ENCODE data around the gene PTPN7.
"Not testable (repeated sequence)": the region's sequence is repeated elsewhere in the genome, so short reads cannot be mapped to it uniquely, and the experiment has no call there.

The PTPN7 gene

GRCh38 chr1:202181586-202181985 is 21.2 kb upstream of the PTPN7 start:
- no peak for DNase-seq (ENCODE audit: low read depth)
- TF ChIP-seq MAX (IDR thresholded peaks at IDR 0.05; ENCODE audit: low read depth, low read length) (no peak), MYC (IDR thresholded peaks at IDR 0.05; ENCODE audit: low read depth, low read length) (no peak), POLR2A (IDR thresholded peaks at IDR 0.05; ENCODE audit: extremely low read depth, insufficient read length) (no peak), CTCF (IDR thresholded peaks at IDR 0.05; ENCODE audit: low read depth, low read length) (no peak)
- H3K4me3 ChIP-seq (ENCODE audit: low read depth, low read length): no peak overlapping the region

- H3K4me3 ChIP-seq (ENCODE audit: low read depth, low read length); DNase-seq (ENCODE audit: low read depth): not testable (repeated sequence)
Observed at GRCh38 chr1:202180751-202181139, 20.3 kb upstream of the PTPN7 start.

GRCh38 chr1:202179828-202180750 is 19.7 kb upstream of the PTPN7 start:
- no peak for TF ChIP-seq MAX (IDR thresholded peaks at IDR 0.05; ENCODE audit: low read depth, low read length)
- DNase-seq (ENCODE audit: low read depth): no peak
- H3K4me3 ChIP-seq (ENCODE audit: low read depth, low read length): no peak overlapping the region

GRCh38 chr1:202176949-202177927 is 16.8 kb upstream of the PTPN7 start:
- no peak overlapping the region for H3K4me3 ChIP-seq (ENCODE audit: low read depth, low read length)
- TF ChIP-seq POLR2A (IDR thresholded peaks at IDR 0.05; ENCODE audit: extremely low read depth, insufficient read length) (no peak), MAX (IDR thresholded peaks at IDR 0.05; ENCODE audit: low read depth, low read length) (no peak), CTCF (IDR thresholded peaks at IDR 0.05; ENCODE audit: low read depth, low read length) (no peak), MYC (IDR thresholded peaks at IDR 0.05; ENCODE audit: low read depth, low read length) (no peak)
- no peak for DNase-seq (ENCODE audit: low read depth)

- DNase-seq (ENCODE audit: low read depth): no peak
- no peak for TF ChIP-seq MYC (IDR thresholded peaks at IDR 0.05; ENCODE audit: low read depth, low read length)
- TF ChIP-seq MAX (IDR thresholded peaks at IDR 0.05; ENCODE audit: low read depth, low read length): no peak
- TF ChIP-seq CTCF (IDR thresholded peaks at IDR 0.05; ENCODE audit: low read depth, low read length): no peak
- no peak for TF ChIP-seq POLR2A (IDR thresholded peaks at IDR 0.05; ENCODE audit: extremely low read depth, insufficient read length)
- no peak overlapping the region for H3K4me3 ChIP-seq (ENCODE audit: low read depth, low read length)
Observed at GRCh38 chr1:202173993-202174392, 13.6 kb upstream of the PTPN7 start.

- H3K4me3 ChIP-seq (ENCODE audit: low read depth, low read length): no peak overlapping the region
- TF ChIP-seq MYC (IDR thresholded peaks at IDR 0.05; ENCODE audit: low read depth, low read length) (no peak), CTCF (IDR thresholded peaks at IDR 0.05; ENCODE audit: low read depth, low read length) (no peak)
- no peak for DNase-seq (ENCODE audit: low read depth)
Observed at GRCh38 chr1:202172015-202172355, 11.6 kb upstream of the PTPN7 start.
